HG02943 (cell line): Measurements from ENCODE around the gene R3HDM2.
"Not testable (repeated sequence)": the region's sequence is repeated elsewhere in the genome, so short reads cannot be mapped to it uniquely, and the experiment has no call there.

Experiments
- ATAC-seq: cut with Tn5 transposase; IDR thresholded peaks from one replicate; pipeline ENCODE4 v1.9.1; 2021; ENCODE audit warnings: mild to moderate bottlenecking, low read depth, moderate library complexity; ENCODE audit not compliant: unreplicated experiment

R3HDM2 gene

GRCh38 chr12:57278465-57279381 is 152.1 kb downstream of the R3HDM2 start:
- no peak for ATAC-seq

GRCh38 chr12:57276935-57277563 is 153.8 kb downstream of the R3HDM2 start:
- no peak for ATAC-seq

- ATAC-seq, result not testable (repeated sequence)
Measured at GRCh38 chr12:57276233-57276632, 154.6 kb downstream of the R3HDM2 start.

- no peak for ATAC-seq
Measured at GRCh38 chr12:57273516-57273915, 157.3 kb downstream of the R3HDM2 start.

- ATAC-seq, result no peak
Measured at GRCh38 chr12:57272337-57273151, 158.3 kb downstream of the R3HDM2 start.

- no peak for ATAC-seq
Measured at GRCh38 chr12:57270966-57271470, 159.8 kb downstream of the R3HDM2 start.

GRCh38 chr12:57268264-57268663 is 162.6 kb downstream of the R3HDM2 start:
- no peak for ATAC-seq

- no peak for ATAC-seq
Measured at GRCh38 chr12:57266681-57267080, 164.2 kb downstream of the R3HDM2 start.

- ATAC-seq, result no peak
Measured at GRCh38 chr12:57263096-57263495, 167.7 kb downstream of the R3HDM2 start.

GRCh38 chr12:57262126-57262822 is 168.6 kb downstream of the R3HDM2 start:
- no peak for ATAC-seq

- no peak for ATAC-seq
Measured at GRCh38 chr12:57261428-57261865, 169.4 kb downstream of the R3HDM2 start.

- ATAC-seq, result no peak
Measured at GRCh38 chr12:57260366-57260765, 170.5 kb downstream of the R3HDM2 start.

GRCh38 chr12:57258977-57259970 is 171.6 kb downstream of the R3HDM2 start:
- no peak for ATAC-seq

GRCh38 chr12:57255916-57256315 is 174.9 kb downstream of the R3HDM2 start:
- ATAC-seq, result no peak

- no peak for ATAC-seq
Measured at GRCh38 chr12:57254506-57255280, 176.2 kb downstream of the R3HDM2 start.

- ATAC-seq, result no peak
Measured at GRCh38 chr12:57250956-57251355, 179.9 kb downstream of the R3HDM2 start, which contains the start of gene STAC3. Gene STAC3, minus strand, starts transcription at chr12:57251187. Its CDS starts 1,551 bp downstream, at chr12:57249636.

- no peak for ATAC-seq
Measured at GRCh38 chr12:57250541-57250940, 180.3 kb downstream of the R3HDM2 start.
